ENCODE measurements around the gene TAT.

TAT gene

DNA sequence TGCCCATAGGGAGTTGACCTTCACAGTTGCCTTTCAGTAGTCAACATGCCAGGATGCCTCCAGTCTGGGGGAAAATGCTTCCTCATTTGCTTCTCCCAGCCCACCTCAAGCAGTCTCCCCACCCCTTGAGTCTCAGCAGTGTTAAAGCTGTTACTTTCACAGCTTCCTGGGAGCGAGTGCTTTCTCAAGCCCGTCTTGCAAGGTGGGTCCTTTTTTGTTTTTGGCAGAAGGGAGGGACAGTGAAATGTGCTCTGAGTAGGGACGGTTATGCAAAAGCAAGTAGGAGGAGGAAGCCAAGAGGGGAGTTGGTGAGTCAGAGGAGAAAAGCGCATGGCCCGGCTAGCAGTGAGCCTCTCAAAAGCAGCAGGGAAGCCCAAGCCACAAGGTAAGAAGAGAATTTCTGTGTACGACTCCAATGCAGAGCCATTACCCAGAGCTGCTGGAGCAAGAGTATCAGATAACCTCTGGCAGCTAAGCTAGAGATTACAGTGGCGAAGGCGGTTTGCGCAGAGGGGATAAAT, 50.7 kb downstream of the TAT start, which contains the start of gene CHST4:
Gene CHST4 (plus strand): TSS at position 316 of the 521 bp plus-strand sequence. CDS start 10,252 bp downstream, outside the sequence.
- Histone ChIP-seq H3K27me3 (ENCODE audit: insufficient read depth, low read length, poor library complexity, severe bottlenecking) (no peaks in the 10 kb centered on the region), H3K36me3 (ENCODE audit: insufficient read depth, low read length) (no peaks in the 10 kb centered on the region), H3K79me2 (ENCODE audit: insufficient read depth, low read length) (no peaks in the 10 kb centered on the region), H3K4me3 (ENCODE audit: low read length, poor library complexity, severe bottlenecking) (no peak within 1 kb of the TSS), H2AFZ (ENCODE audit: low read length) (no peak within 1 kb of the TSS), H3K9me3 (ENCODE audit: insufficient read depth, low read depth, low read length) (no peaks in the 10 kb centered on the region), H3K9ac (ENCODE audit: low read depth, low read length, poor library complexity, severe bottlenecking) (no peak within 1 kb of the TSS), H3K4me1 (ENCODE audit: insufficient read depth, low read length, poor library complexity, severe bottlenecking) (no peaks in the 10 kb centered on the region), H3K4me2 (ENCODE audit: low read depth, low read length, poor library complexity, severe bottlenecking) (no peak within 1 kb of the TSS), H3F3A (ENCODE audit: low read depth) (no peaks in the 10 kb centered on the region), H3K9me2 (replicated peaks; ENCODE audit: low read depth, low read length) (no peaks in the 10 kb centered on the region), H4K20me1 (ENCODE audit: insufficient read depth, low read length, poor library complexity, severe bottlenecking) (no peaks in the 10 kb centered on the region)
- TF ChIP-seq EZH2phosphoT487 (IDR thresholded peaks at IDR 0.05; ENCODE audit: borderline replicate concordance): no peak
- TF ChIP-seq, protein P1, sequence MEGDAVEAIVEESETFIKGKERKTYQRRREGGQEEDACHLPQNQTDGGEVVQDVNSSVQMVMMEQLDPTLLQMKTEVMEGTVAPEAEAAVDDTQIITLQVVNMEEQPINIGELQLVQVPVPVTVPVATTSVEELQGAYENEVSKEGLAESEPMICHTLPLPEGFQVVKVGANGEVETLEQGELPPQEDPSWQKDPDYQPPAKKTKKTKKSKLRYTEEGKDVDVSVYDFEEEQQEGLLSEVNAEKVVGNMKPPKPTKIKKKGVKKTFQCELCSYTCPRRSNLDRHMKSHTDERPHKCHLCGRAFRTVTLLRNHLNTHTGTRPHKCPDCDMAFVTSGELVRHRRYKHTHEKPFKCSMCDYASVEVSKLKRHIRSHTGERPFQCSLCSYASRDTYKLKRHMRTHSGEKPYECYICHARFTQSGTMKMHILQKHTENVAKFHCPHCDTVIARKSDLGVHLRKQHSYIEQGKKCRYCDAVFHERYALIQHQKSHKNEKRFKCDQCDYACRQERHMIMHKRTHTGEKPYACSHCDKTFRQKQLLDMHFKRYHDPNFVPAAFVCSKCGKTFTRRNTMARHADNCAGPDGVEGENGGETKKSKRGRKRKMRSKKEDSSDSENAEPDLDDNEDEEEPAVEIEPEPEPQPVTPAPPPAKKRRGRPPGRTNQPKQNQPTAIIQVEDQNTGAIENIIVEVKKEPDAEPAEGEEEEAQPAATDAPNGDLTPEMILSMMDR (conservative IDR thresholded peaks at IDR 0.05; ENCODE audit: low read length): no peak

DNA sequence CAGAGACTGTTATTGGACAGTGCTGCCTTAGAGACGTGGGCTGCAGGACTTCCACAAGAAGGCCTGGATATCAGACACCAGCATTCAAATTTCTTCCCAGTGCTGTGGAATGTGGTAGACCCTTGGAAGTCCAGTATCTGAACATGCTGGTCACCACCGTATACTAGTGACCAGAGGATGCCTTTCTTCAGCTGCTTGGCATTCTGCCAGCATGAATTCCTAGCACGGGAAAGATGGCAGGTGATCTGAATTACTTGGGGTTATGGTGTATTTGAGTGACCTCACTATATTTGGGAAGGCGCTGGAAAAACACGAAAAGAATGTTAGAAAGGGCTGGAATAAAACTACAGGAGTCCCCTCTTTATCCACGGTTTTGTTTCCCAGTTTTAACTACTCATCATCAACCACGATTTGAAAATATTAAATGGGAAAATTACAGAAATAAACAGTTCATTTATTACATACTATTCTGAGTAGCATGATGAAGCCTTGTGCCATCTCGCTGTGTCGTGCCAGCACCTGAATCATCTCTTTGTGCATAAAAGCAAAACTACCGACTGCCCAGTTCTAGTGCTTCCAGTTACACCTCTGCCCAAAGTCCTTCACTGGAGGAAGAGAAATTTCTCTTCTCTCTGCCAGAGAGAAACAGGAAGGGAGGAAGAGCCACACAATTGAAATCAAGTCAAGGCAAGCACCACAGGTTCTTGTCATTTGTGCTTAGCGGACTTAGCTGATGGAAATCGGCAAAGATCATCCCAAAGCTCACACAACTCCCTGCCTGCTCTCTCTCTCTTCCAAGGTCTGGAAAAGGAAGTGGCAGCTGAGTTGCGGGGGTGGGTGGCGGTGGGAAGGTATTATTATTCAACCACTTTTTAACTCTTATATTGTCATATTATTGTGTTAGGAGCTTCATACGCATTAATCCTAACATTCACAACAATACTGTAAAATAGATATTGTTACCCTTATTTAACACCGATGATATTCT, 52.0 kb downstream of the TAT start:
- Histone ChIP-seq H3K79me2 (ENCODE audit: insufficient read depth, low read length) (no peaks in the 10 kb centered on the region), H3K4me2 (ENCODE audit: low read depth, low read length, poor library complexity, severe bottlenecking) (no peak overlapping the region), H3K36me3 (ENCODE audit: insufficient read depth, low read length) (no peaks in the 10 kb centered on the region), H3K4me1 (ENCODE audit: insufficient read depth, low read length, poor library complexity, severe bottlenecking) (no peaks in the 10 kb centered on the region), H3K27me3 (ENCODE audit: insufficient read depth, low read length, poor library complexity, severe bottlenecking) (no peaks in the 10 kb centered on the region), H3F3A (ENCODE audit: low read depth) (no peaks in the 10 kb centered on the region), H3K9ac (ENCODE audit: low read depth, low read length, poor library complexity, severe bottlenecking) (no peak overlapping the region), H4K20me1 (ENCODE audit: insufficient read depth, low read length, poor library complexity, severe bottlenecking) (no peaks in the 10 kb centered on the region), H3K9me2 (replicated peaks; ENCODE audit: low read depth, low read length) (no peaks in the 10 kb centered on the region), H3K9me3 (ENCODE audit: insufficient read depth, low read depth, low read length) (no peaks in the 10 kb centered on the region), H2AFZ (ENCODE audit: low read length) (no peak overlapping the region), H3K4me3 (ENCODE audit: low read length, poor library complexity, severe bottlenecking) (no peak overlapping the region)
- TF ChIP-seq, protein P1 (conservative IDR thresholded peaks at IDR 0.05; ENCODE audit: low read length): no peak
- no peak for TF ChIP-seq EZH2phosphoT487 (IDR thresholded peaks at IDR 0.05; ENCODE audit: borderline replicate concordance)

DNA sequence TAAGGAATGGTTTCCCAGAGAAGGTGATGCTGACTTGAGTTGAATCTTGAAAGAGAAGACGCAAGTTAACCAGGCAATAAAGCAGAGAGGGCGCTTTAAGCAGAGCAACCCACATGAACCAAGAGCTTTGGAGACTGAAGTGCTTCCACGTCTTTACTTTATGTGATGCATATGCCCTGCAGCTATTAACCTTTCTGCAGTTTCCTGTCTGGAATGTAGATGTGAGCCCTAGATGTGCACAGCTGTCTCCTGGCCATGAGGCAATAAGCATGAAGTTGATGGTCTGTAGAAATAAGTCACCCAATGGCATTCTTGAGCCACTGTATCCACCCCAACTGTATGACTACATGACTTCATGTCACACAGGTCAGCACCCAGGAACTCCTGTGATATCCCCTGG, 56.3 kb downstream of the TAT start:
- no peak overlapping the region for H3K4me3 ChIP-seq (ENCODE audit: low read length, poor library complexity, severe bottlenecking)
- no peak overlapping the region for H3K9ac ChIP-seq (ENCODE audit: low read depth, low read length, poor library complexity, severe bottlenecking)
- H3K9me2 ChIP-seq (replicated peaks; ENCODE audit: low read depth, low read length): no peaks in the 10 kb centered on the region
- no peaks in the 10 kb centered on the region for H3K36me3 ChIP-seq (ENCODE audit: insufficient read depth, low read length)
- H3F3A ChIP-seq (ENCODE audit: low read depth): no peaks in the 10 kb centered on the region
- H2AFZ ChIP-seq (ENCODE audit: low read length): no peak overlapping the region
- no peaks in the 10 kb centered on the region for H4K20me1 ChIP-seq (ENCODE audit: insufficient read depth, low read length, poor library complexity, severe bottlenecking)
- no peaks in the 10 kb centered on the region for H3K27me3 ChIP-seq (ENCODE audit: insufficient read depth, low read length, poor library complexity, severe bottlenecking)
- no peaks in the 10 kb centered on the region for H3K9me3 ChIP-seq (ENCODE audit: insufficient read depth, low read depth, low read length)
- no peaks in the 10 kb centered on the region for H3K79me2 ChIP-seq (ENCODE audit: insufficient read depth, low read length)
- no peaks in the 10 kb centered on the region for H3K4me1 ChIP-seq (ENCODE audit: insufficient read depth, low read length, poor library complexity, severe bottlenecking)
- TF ChIP-seq, protein P1 (conservative IDR thresholded peaks at IDR 0.05; ENCODE audit: low read length): no peak
- no peak for TF ChIP-seq EZH2phosphoT487 (IDR thresholded peaks at IDR 0.05; ENCODE audit: borderline replicate concordance)
- no peak overlapping the region for H3K4me2 ChIP-seq (ENCODE audit: low read depth, low read length, poor library complexity, severe bottlenecking)
